22Rv1 (cell line): Measurements from ENCODE around the gene CRELD1.
A peak's percentile ranks its signal among the peaks of the same experiment; 100 is the strongest.

Experiments
- H3K27ac ChIP-seq: fragments of 450-650 bp; 2 replicates; pipeline ENCODE4 v1.5.1; 2017
- CTCF ChIP-seq: fragments of 450-650 bp; IDR thresholded peaks from 2 replicates; pipeline ENCODE4 v1.5.1; 2017; ENCODE audit warnings: mild to moderate bottlenecking
- ZFX ChIP-seq: fragments of 450-650 bp; IDR thresholded peaks from 2 replicates; pipeline ENCODE4 v1.6.1; 2017; ENCODE audit warnings: antibody characterized with exemption, borderline replicate concordance

Gene CRELD1

GRCh38 chr3:9890249-9891071 is 43.2 kb upstream of the CRELD1 start, which contains the start of gene JAGN1:
TSS of gene JAGN1 (plus strand) at chr3:9890610. CDS start at chr3:9890723, 113 bp downstream.
- TF ChIP-seq ZFX (no peak), CTCF (no peak)
- peak within 1 kb of the TSS; percentile 75 for H3K27ac ChIP-seq

- no peak for TF ChIP-seq CTCF
- TF ChIP-seq ZFX, result no peak
- H3K27ac ChIP-seq, result peak overlapping the region; percentile 75
Measured at GRCh38 chr3:9891072-9891622, 42.5 kb upstream of the CRELD1 start.

GRCh38 chr3:9893739-9894138 is 39.9 kb upstream of the CRELD1 start:
- TF ChIP-seq ZFX, result no peak
- TF ChIP-seq CTCF, result no peak
- peak overlapping the region; percentile 24 for H3K27ac ChIP-seq

GRCh38 chr3:9895715-9896114 is 37.9 kb upstream of the CRELD1 start:
- H3K27ac ChIP-seq, result peak overlapping the region; percentile 100; the same call in 1 of the 2 replicates

GRCh38 chr3:9896755-9897407 is 36.8 kb upstream of the CRELD1 start:
- H3K27ac ChIP-seq, result peak overlapping the region; percentile 100

- TF ChIP-seq CTCF (no peak), ZFX (no peak)
- H3K27ac ChIP-seq, result peak overlapping the region; percentile 100
Measured at GRCh38 chr3:9897408-9898372, 35.9 kb upstream of the CRELD1 start.

GRCh38 chr3:9898467-9899241 is 35.0 kb upstream of the CRELD1 start:
- TF ChIP-seq ZFX (no peak), CTCF (no peak)
- peak overlapping the region; percentile 100 for H3K27ac ChIP-seq
